ENCODE measurements around the gene DET1.

DNA sequence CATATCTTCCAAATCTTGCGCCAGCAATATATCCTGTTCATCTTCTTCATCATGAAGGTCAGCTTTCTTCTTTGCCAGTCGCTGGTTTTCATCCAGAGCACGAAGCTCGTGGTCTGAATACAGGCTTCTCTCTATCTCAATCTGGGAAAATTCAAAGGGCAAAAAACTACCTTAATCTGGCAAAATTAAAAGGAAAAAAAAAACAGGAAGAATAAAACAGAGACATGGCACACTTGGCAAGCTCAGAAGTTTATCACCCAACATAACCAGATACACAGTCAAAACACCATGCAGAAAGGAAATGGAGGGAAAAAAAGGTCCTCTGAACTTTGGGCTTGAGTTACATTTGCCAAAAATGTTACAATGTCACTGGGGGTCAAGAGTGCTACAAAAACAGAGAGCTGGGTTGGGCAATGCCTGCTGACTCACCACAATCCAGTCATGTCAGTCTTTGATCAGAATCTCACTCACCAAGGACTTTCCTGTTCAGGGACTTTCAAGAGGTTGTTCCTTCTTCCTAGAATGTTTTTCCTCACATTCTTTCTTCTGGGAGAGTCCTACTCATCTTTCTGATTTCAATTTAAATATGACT is 80.8 kb downstream of the DET1 start:
- TF ChIP-seq, protein P1, sequence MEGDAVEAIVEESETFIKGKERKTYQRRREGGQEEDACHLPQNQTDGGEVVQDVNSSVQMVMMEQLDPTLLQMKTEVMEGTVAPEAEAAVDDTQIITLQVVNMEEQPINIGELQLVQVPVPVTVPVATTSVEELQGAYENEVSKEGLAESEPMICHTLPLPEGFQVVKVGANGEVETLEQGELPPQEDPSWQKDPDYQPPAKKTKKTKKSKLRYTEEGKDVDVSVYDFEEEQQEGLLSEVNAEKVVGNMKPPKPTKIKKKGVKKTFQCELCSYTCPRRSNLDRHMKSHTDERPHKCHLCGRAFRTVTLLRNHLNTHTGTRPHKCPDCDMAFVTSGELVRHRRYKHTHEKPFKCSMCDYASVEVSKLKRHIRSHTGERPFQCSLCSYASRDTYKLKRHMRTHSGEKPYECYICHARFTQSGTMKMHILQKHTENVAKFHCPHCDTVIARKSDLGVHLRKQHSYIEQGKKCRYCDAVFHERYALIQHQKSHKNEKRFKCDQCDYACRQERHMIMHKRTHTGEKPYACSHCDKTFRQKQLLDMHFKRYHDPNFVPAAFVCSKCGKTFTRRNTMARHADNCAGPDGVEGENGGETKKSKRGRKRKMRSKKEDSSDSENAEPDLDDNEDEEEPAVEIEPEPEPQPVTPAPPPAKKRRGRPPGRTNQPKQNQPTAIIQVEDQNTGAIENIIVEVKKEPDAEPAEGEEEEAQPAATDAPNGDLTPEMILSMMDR (IDR thresholded peaks at IDR 0.05; ENCODE audit: low read depth, low read length, poor library complexity, severe bottlenecking), result no peak
- no peak for TF ChIP-seq EZH2phosphoT487 (IDR thresholded peaks at IDR 0.05; ENCODE audit: borderline replicate concordance, low read length)
